IPS-15b (cell line): ENCODE data around the gene SP110.
"Not testable (repeated sequence)": the region's sequence is repeated elsewhere in the genome, so short reads cannot be mapped to it uniquely, and the experiment has no call there.

Experiments used
- H3K27me3 ChIP-seq: one replicate; pipeline ENCODE4 v1.6.1; 2013; ENCODE audit warnings: low read length; ENCODE audit not compliant: control insufficient read depth, insufficient read depth
- H3K36me3 ChIP-seq: one replicate; pipeline ENCODE4 v1.6.1; 2013; ENCODE audit warnings: low read length; ENCODE audit not compliant: control insufficient read depth, insufficient read depth
- H3K4me1 ChIP-seq: one replicate; pipeline ENCODE4 v1.6.1; 2013; ENCODE audit warnings: mild to moderate bottlenecking, low read length; ENCODE audit not compliant: control insufficient read depth, insufficient read depth
- H3K4me3 ChIP-seq: one replicate; pipeline ENCODE4 v1.5.1; 2013; ENCODE audit warnings: low read depth, low read length
- H3K9ac ChIP-seq: one replicate; pipeline ENCODE4 v1.6.1; 2013; ENCODE audit warnings: low read depth, mild to moderate bottlenecking, low read length
- H3K9me3 ChIP-seq: one replicate; pipeline ENCODE4 v1.6.1; 2013; ENCODE audit warnings: mild to moderate bottlenecking, low read length; ENCODE audit not compliant: control insufficient read depth, insufficient read depth

Gene SP110

DNA sequence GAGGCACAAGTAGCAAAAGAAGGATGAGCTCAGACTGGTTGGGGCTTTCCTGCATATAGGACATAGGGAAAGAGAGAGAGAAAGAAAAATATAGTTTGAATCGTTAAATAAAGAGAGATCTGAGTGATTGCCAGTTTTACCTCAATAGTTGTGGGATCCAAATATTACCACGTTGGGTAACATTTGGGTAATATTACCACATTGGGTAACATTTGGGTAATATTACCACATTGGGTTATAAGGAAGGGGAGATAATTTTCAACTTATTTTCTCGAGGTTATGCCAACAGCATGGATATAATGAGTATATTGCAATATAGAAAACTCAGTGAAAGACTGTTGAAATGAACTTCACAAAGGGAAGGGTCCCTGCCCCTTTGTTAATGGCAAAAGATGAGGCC is 26.4 kb upstream of the SP110 start:
- no peaks in the 10 kb centered on the region for H3K27me3 ChIP-seq
- no peaks in the 10 kb centered on the region for H3K4me1 ChIP-seq
- no peak overlapping the region for H3K4me3 ChIP-seq
- no peak overlapping the region for H3K9ac ChIP-seq
- H3K9me3 ChIP-seq: no peaks in the 10 kb centered on the region
- H3K36me3 ChIP-seq: no peaks in the 10 kb centered on the region

DNA sequence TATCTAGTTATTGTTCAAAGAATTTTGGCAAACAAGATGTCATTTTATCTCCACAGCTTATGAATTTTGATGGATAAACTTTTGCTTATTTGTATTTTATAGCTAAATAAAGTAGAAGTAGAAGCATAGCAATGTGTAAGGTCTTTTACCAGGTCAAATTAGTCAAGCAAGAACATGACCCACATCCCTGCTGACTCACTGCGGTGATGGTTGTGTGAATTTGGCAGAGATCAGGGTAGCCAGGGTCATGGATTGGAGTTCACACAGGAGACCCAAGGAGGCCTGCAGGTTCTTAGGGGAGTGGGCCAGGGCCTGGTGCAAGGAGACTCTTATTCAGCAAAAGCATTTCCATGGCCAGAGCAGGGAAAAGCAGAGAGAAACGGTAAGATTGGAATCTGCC is 24.4 kb upstream of the SP110 start:
- H3K9ac ChIP-seq: no peak overlapping the region
- H3K4me3 ChIP-seq: no peak overlapping the region
- no peaks in the 10 kb centered on the region for H3K9me3 ChIP-seq
- H3K36me3 ChIP-seq: no peaks in the 10 kb centered on the region
- H3K27me3 ChIP-seq: no peaks in the 10 kb centered on the region
- H3K4me1 ChIP-seq: no peaks in the 10 kb centered on the region

DNA sequence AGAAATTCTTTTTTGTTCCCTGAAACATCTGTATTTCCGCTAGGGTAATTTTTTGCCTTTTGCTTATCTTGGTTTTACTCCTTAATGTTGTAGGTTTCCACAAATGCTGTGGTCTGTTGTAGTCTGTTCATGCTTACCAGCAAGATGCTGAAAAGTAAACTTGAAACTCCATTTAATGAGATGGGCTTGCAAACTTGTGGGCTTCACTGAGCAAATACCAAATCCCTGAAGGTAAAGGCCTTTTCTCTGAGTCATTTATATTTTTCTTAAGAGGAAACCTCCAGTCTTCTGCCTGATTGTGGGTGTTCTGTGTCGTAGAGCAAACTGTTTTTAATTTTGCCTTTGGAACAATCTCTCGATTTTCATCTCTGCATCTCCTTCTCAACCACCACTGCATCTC is 15.1 kb upstream of the SP110 start:
- Histone ChIP-seq H3K36me3 (no peaks in the 10 kb centered on the region), H3K4me1 (peaks cover 4% of the 10 kb centered on the region), H3K4me3 (no peak overlapping the region), H3K27me3 (no peaks in the 10 kb centered on the region), H3K9ac (no peak overlapping the region), H3K9me3 (no peaks in the 10 kb centered on the region)

DNA sequence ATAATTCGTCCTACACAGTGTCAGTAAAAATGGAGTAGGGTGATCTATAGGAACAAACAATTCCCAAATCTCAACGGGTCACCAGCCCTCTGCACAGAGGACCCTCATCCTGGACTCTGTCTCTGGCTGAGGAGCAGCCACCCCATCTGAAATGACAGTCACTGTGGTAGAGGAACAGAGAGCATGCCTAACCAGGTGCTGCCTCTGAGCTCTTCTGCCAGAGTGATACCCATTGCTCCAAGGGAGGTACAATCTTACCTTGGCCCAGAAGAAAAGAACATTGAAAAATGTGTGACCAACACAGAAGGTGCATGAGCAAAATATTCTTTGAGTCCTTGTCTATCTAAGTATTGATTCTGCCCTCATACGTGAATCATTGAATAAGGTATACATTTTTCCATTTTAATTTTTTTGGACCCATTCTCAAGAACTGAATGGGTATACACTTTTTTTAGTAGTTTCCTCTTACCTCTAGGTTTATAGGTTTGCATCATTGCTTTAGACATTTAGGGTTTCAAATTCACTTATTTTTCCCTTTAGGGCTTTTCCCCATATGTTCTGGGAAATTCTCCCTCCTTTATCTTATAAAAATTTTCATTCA is 14.4 kb upstream of the SP110 start:
- Histone ChIP-seq H3K27me3 (no peaks in the 10 kb centered on the region), H3K9me3 (no peaks in the 10 kb centered on the region), H3K9ac (no peak overlapping the region), H3K4me1 (peaks cover 4% of the 10 kb centered on the region), H3K4me3 (no peak overlapping the region), H3K36me3 (no peaks in the 10 kb centered on the region)

DNA sequence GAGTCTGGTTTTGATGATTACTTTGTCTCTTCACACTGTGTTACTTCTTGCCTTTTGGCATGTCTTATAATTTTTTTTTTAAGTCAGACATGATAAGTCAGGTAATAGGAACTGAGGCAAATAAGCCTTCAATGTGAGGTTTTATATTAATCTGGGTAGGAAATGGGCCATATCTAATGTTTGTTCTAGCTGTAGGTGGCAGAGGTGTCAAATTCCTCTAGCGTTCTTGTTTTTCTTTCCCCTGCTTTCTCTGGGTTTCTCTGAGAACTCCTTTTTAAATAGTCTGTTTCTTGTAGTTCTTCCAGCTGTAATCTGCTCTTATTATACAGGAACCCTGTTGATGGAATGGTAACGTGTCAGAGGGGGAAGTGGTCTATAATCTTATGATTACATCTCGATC is 11.5 kb upstream of the SP110 start:
- Histone ChIP-seq H3K27me3 (no peaks in the 10 kb centered on the region), H3K4me3 (no peak overlapping the region), H3K36me3 (no peaks in the 10 kb centered on the region), H3K4me1 (peaks cover 4% of the 10 kb centered on the region), H3K9me3 (no peaks in the 10 kb centered on the region), H3K9ac (no peak overlapping the region)

DNA sequence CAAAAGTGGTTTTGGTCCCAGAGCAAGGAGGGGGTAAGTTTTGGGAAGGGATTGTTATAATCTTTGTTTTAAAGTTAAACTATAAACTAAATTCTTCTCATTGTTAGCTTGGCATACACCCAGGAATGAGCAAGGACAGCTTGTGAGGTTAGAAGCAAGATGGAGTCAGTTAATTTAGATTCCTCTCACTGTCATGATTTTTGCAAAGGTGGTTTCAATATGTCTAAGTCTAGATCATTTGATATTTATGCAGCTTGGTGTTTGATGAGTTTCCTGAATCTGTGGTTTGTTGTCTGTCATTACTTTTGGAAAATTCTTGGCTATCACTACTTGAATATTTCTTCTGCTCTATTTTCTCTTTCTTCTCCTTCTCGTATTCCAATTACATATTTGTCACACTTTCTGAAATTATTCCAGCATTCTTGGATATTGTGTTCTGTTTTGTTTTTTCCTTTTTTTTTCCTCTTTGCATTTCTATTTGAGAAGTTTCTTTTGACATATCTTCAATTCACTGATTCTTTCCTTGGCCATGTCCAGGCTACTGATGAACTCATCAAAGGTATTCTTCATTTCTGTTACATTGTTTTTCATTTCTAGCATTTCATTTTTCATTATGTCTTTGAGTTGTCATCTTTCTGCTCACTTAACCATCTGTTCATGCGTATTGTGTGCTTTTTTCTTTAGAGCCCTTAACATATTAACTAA is 10.9 kb upstream of the SP110 start:
- Histone ChIP-seq H3K36me3 (no peaks in the 10 kb centered on the region), H3K4me1 (peaks cover 4% of the 10 kb centered on the region), H3K9me3 (no peaks in the 10 kb centered on the region), H3K9ac (no peak overlapping the region), H3K4me3 (no peak overlapping the region), H3K27me3 (no peaks in the 10 kb centered on the region)

DNA sequence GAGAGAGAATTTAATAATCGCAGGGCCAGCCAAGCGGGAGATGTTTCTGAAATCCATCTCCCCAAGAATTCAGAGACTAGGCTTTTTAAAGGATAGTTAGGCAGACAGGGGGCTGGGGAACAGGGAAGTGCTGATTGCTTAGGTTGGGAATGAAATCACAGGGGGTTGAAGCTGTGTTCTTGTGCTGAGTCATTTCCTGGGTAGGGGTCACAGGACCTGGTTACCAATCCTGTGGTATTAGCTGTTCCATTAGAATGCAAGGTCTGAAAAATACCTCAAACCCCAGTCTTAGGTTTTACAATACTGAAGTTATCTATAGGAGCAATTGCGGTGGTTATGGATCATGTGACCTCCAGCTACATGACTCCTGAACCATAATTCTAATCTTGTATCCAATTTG is 10.3 kb upstream of the SP110 start:
- Histone ChIP-seq H3K4me3 (no peak overlapping the region), H3K9me3 (no peaks in the 10 kb centered on the region), H3K36me3 (no peaks in the 10 kb centered on the region), H3K27me3 (no peaks in the 10 kb centered on the region), H3K4me1 (peaks cover 4% of the 10 kb centered on the region), H3K9ac (no peak overlapping the region)

DNA sequence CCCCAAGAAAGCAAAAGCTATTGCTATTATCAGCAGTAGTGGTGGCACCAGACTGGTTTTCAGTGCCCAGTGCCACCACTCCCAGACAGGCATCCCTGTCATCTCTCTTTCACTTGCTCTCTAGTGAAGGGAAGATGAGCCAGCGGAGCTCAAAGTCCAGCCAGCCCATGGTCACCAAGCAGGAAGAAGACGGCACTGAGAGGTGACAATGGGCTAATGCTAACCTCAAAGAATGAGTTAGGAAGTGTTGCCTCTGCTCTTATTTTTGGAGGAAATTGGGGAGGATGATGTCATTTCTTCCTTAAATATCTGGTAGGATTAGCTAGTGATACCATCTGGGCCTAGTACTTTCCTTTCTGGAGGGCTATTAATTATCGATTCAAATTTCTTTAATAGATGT is 7.4 kb upstream of the SP110 start:
- H3K4me1 ChIP-seq: peaks cover 4% of the 10 kb centered on the region
- H3K9ac ChIP-seq: no peak overlapping the region
- H3K4me3 ChIP-seq: no peak overlapping the region
- H3K27me3 ChIP-seq: no peaks in the 10 kb centered on the region
- H3K9me3 ChIP-seq: no peaks in the 10 kb centered on the region
- H3K36me3 ChIP-seq: no peaks in the 10 kb centered on the region

DNA sequence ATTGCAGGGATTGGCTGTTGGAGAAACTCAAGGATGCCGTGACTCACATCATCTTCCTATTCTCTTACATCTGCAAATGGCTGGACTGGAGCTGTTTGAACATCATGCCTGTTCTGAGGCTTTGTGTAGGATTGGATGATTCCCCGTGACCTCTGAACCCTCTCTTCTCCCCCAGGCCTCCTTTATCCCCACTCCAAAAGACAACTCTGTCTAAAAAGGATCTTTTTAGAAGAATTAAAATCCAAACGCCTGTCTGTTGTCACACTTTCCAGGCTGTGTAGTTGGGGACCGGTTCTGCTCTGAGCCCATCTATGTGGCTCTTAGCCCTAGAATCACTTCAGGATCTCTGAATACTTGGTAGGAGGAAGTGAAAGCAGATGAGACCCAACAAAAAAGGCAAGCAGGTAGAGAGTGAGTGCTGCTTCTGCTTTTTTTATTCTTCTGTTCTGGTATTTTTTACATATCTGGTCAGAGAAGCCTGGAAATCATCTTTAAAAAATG is 6.3 kb upstream of the SP110 start:
- Histone ChIP-seq H3K36me3 (no peaks in the 10 kb centered on the region), H3K4me1 (peaks cover 4% of the 10 kb centered on the region), H3K27me3 (no peaks in the 10 kb centered on the region), H3K9me3 (no peaks in the 10 kb centered on the region), H3K9ac (no peak overlapping the region), H3K4me3 (no peak overlapping the region)

DNA sequence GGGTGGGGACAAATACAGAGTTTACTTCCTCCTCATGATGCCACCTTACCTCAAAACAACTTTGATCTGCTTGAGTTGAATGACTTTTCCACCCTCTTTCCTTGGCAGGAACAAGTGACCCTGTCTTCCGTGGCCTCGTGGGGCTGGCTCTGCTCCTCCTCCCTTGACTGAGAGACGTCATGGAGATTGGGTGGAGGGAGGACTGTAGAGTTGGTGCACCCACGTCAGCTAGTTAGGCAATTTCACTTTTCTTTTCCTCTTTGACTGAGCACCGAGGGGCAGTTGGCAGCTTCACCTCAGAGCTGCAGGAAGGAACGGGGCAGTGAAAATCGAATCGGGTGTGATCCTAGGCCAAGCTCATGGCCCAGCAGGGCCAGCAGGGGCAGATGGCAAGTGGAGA is 5.7 kb upstream of the SP110 start, which contains the start of gene SP140:
Gene SP140 (plus strand): TSS at position 251 of the 400 bp plus-strand sequence. CDS start 109 bp downstream, at position 360.
- no peaks in the 10 kb centered on the region for H3K9me3 ChIP-seq
- H3K4me1 ChIP-seq: peaks cover 3% of the 10 kb centered on the region
- H3K27me3 ChIP-seq: no peaks in the 10 kb centered on the region
- no peak within 1 kb of the TSS for H3K9ac ChIP-seq
- no peaks in the 10 kb centered on the region for H3K36me3 ChIP-seq
- H3K4me3 ChIP-seq: no peak within 1 kb of the TSS

DNA sequence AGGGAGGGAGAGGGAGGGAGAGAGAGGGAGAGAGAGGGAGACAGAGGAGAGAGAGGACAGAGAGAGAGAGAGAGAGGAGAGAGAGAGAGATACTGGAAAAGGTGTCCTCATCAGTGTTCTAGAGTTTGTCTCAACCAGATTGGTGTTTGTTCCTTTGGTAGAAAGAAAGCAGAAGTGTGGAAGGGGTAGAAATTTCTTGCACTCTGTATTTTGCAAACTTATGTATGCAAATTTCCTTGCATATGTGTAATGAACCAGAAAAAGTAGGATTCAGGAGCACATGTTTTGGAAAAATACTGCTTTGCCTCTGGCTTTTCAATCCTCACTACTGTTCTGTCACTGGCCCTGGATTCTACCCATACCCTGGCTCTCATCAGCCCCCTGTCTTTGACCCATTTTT is 4.7 kb upstream of the SP110 start:
- H3K4me1 ChIP-seq: no peaks in the 10 kb centered on the region
- no peak overlapping the region for H3K9ac ChIP-seq
- no peak overlapping the region for H3K4me3 ChIP-seq
- H3K27me3 ChIP-seq: no peaks in the 10 kb centered on the region
- H3K36me3 ChIP-seq: no peaks in the 10 kb centered on the region
- H3K9me3 ChIP-seq: no peaks in the 10 kb centered on the region

DNA sequence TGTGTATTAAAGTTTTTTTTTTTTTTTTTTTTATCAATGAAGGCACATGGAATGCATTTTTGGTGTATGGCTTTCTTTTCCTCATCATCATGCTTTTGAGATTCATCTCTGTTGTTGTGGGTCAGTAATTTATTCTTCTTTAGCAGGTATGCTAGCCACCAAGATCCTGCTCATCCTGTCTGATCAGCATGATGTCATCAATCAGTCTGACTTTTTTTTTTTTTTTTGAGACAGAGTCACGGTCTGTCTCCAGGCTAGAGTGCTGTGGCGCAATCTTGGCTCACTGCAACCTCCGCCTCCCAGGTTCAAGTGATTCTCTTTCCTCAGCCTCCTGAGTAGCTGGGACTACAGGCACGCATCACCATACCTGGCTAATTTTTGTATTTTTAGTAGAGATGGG is 3.0 kb upstream of the SP110 start:
- not testable (repeated sequence) for H3K9me3 ChIP-seq, H3K27me3 ChIP-seq, H3K4me3 ChIP-seq, H3K36me3 ChIP-seq, H3K4me1 ChIP-seq, H3K9ac ChIP-seq
